Fibroblast of mammary gland (primary cell): ENCODE data around the gene RPTOR.

Experiments
- DNase-seq: peaks from one replicate; pipeline ENCODE4 v3.0.0-alpha.2; 2010; ENCODE audit warnings: low read depth
- H3K4me3 ChIP-seq: 2 replicates; pipeline ENCODE4 v1.5.1; 2011; ENCODE audit warnings: low read depth, mild to moderate bottlenecking, low read length, moderate library complexity; ENCODE audit not compliant: control insufficient read depth
- CTCF ChIP-seq: conservative IDR thresholded peaks from 2 replicates; pipeline ENCODE4 v1.5.1; 2011; ENCODE audit warnings: low read depth, low read length, inconsistent platforms; ENCODE audit not compliant: control insufficient read depth, insufficient read depth

RPTOR gene

GRCh38 chr17:80892900-80893603 lies 348.4 kb downstream of the RPTOR start:
- TF ChIP-seq CTCF = no peak
- DNase-seq = peak; percentile 88
- no peak overlapping the region for H3K4me3 ChIP-seq

GRCh38 chr17:80893604-80894438 lies 349.2 kb downstream of the RPTOR start:
- no peak for DNase-seq
- no peak for TF ChIP-seq CTCF

GRCh38 chr17:80894439-80894721 lies 349.7 kb downstream of the RPTOR start:
- H3K4me3 ChIP-seq = no peak overlapping the region
- no peak for TF ChIP-seq CTCF
- no peak for DNase-seq

More at GRCh38 chr17:80893604-80894438, 349.2 kb downstream of the RPTOR start:
- H3K4me3 ChIP-seq = no peak overlapping the region

GRCh38 chr17:80894726-80895125 lies 350.1 kb downstream of the RPTOR start:
- TF ChIP-seq CTCF = no peak

GRCh38 chr17:80895366-80895765 lies 350.7 kb downstream of the RPTOR start:
- no peak overlapping the region for H3K4me3 ChIP-seq
- DNase-seq = no peak
- TF ChIP-seq CTCF = no peak

More at GRCh38 chr17:80894726-80895125, 350.1 kb downstream of the RPTOR start:
- no peak for DNase-seq
- H3K4me3 ChIP-seq = no peak overlapping the region

GRCh38 chr17:80898716-80899115 lies 354.1 kb downstream of the RPTOR start:
- no peak for TF ChIP-seq CTCF
- no peak for DNase-seq

More at GRCh38 chr17:80898716-80899115, 354.1 kb downstream of the RPTOR start:
- H3K4me3 ChIP-seq = no peak overlapping the region
